ENCODE measurements around the gene SOX5. TPM values are rescaled to one million over a fixed set of nuclear protein-coding genes. Genes with fewer than 3 reads are reported as not detected.
A peak's percentile ranks its signal among the peaks of the same experiment; 100 is the strongest.
"Not testable (repeated sequence)": the region's sequence is repeated elsewhere in the genome, so short reads cannot be mapped to it uniquely, and the experiment has no call there.

The SOX5 gene
- total RNA-seq, 8 experiments from 2014 or later = 2.3 to 23.5 (median 11.1) TPM

DNA sequence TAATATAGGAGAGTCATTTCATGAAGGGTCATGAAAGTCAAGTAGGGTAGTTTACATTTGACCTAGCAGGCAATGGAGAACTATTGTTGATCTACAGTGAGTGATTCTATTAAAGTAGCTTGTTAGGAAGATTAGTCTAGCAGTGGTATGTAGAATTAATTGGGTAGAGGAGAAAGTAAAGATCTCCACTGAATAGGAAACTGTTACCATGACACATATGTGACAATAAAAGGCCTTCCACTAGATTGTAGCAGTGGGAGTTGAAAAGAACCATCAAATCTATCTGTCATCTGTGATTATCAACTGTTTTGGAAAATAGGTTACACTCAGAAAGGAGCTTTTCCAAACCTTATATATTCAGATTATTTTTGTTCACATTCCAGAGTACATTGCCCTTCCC is 92.3 kb downstream of the SOX5 start:
- H3K4me1 ChIP-seq (replicated peaks in 1 of 2) = no peaks in the 10 kb centered on the region
- H3K27ac ChIP-seq = no peak overlapping the region
- no peak overlapping the region for H3K4me3 ChIP-seq
- in situ Hi-C loops (cut with MboI; ENCODE audit: low pct_unique_long_range_greater_than_20kb in 2 of 9, low sequenced_read_pairs in 9 of 9, unreplicated experiment in 9 of 9) = no loop called here
- ATAC-seq (replicated peaks in 6 of 8) = peak in 3 of 8 experiments; percentile 44 to 97 (median 66)

DNA sequence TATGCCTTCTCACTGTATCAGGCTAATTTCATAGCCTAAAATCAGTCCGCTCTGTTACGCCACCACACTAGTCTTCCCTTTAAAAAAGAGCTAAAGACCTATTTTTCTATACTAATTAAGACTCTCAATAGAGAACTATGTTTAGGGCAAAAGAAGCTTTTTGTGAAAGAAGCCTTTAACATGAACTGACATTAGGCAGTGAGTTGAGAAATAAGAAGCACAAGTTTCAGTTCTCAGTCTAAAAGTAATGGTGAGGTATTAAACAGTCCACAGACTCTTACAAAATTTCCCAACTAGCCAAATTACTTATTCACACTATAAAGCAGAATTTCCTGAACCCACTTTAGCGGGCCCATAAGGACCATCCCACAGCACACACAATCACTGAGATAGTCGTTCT is 93.7 kb downstream of the SOX5 start:
- in situ Hi-C loops (cut with MboI; ENCODE audit: low pct_unique_long_range_greater_than_20kb in 2 of 9, low sequenced_read_pairs in 9 of 9, unreplicated experiment in 9 of 9) = no loop called here
- 40 to 100% (median 75%) methylated on average over 1 to 4 of the region's 4 CpGs; no CpG with 5 or more reads in 1 of the 10 experiments for WGBS, 10 experiments
- Histone ChIP-seq H3K4me3 (no peak overlapping the region), H3K27ac (no peak overlapping the region), H3K4me1 (replicated peaks in 1 of 2) (no peaks in the 10 kb centered on the region)
- no peak for ATAC-seq (replicated peaks in 6 of 8)

DNA sequence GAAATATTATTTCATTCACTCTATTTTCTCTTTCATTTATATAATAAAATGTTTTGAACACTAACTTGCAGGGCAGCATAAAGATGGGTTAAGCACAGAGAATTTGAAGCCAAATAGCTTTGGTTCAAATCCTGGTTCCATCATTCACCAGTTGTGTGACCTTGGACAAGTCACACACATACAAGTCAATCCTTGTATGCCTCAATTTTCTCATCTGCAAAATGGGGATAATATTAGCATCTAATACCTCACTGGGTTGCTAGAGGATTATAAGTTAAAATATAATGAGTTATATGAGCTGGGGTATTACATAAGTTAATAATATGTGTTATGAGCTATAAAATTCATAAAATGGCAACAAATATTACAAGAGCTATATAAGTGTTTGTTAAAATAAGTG is 94.9 kb downstream of the SOX5 start:
- in situ Hi-C loops (cut with MboI; ENCODE audit: low pct_unique_long_range_greater_than_20kb in 2 of 9, low sequenced_read_pairs in 9 of 9, unreplicated experiment in 9 of 9) = no loop called here
- no peak for ATAC-seq (replicated peaks in 6 of 8)
- Histone ChIP-seq H3K4me3 (no peak overlapping the region), H3K4me1 (replicated peaks in 1 of 2) (no peaks in the 10 kb centered on the region), H3K27ac (no peak overlapping the region)

DNA sequence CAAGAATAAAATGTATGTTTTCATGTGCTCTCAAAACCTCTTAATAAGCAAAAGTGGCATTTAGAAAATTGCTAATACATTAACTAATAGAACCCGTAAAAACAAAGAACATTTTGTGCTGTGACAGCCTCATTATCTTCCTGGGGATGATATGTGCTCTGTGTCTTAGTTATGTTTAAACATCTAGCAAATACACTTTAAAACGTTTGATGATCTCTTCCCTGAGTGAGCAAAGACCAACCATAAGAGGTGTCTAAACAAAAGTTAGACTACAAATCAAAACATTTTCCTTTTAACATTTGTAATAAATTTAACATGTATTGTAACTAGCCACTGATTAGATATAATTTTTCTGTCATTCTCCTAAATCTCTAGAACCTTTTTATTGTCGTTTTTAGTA is 95.8 kb downstream of the SOX5 start:
- ATAC-seq (replicated peaks in 6 of 8) = no peak
- WGBS, 10 experiments = 4 to 65% (median 46%) methylated on average over 1 to 3 of the region's 3 CpGs; no CpG with 5 or more reads in 1 of the 10 experiments
- H3K4me3 ChIP-seq = no peak overlapping the region
- in situ Hi-C loops (cut with MboI; ENCODE audit: low pct_unique_long_range_greater_than_20kb in 2 of 9, low sequenced_read_pairs in 9 of 9, unreplicated experiment in 9 of 9) = no loop called here
- no peaks in the 10 kb centered on the region for H3K4me1 ChIP-seq (replicated peaks in 1 of 2)
- H3K27ac ChIP-seq = no peak overlapping the region

DNA sequence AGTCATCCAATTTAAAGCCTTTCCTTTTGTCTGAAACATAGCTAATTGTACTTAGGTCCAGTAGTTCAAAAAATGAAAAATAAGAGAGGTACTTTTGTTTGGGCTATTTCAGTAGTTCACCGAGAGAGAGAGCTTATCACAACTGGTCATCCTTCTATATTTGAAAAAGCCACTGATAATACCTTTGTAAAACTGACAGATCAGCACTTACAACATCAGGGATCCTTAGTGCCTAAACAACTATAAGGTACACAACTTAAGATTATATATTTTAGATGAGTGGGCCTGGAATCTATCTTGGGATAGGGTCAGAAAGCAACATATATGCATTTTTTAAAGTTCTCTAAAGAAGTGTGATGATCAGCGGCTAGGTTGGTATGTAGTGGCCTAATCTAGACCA is 97.9 kb downstream of the SOX5 start:
- no peaks in the 10 kb centered on the region for H3K4me1 ChIP-seq (replicated peaks in 1 of 2)
- H3K4me3 ChIP-seq = no peak overlapping the region
- ATAC-seq (replicated peaks in 6 of 8) = no peak
- in situ Hi-C loops (cut with MboI; ENCODE audit: low pct_unique_long_range_greater_than_20kb in 2 of 9, low sequenced_read_pairs in 9 of 9, unreplicated experiment in 9 of 9) = no loop called here
- 56 to 100% (median 100%) methylated on average over 1 to 2 of the region's 2 CpGs; no CpG with 5 or more reads in 3 of the 10 experiments for WGBS, 10 experiments
- H3K27ac ChIP-seq = no peak overlapping the region

DNA sequence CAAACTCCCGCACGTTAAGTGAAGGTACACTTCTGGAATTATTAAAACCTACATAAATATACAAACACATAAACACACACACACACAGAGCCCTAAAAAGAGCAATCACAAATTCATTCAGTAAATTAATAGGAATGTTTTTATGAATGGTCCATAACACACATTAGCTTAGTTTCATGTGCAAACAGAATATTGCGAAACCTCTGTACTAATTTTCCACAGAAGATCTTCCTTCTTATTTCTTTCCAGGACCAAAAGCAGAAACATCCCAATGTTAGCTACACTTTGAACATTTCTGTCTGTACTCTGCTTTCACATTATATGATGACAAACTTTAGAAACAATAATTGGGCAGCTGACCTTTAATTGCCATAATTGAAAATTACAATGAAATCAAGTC is 101.6 kb downstream of the SOX5 start:
- in situ Hi-C loops (cut with MboI; ENCODE audit: low pct_unique_long_range_greater_than_20kb in 2 of 9, low sequenced_read_pairs in 9 of 9, unreplicated experiment in 9 of 9) = no loop called here
- H3K4me1 ChIP-seq (replicated peaks in 1 of 2) = no peaks in the 10 kb centered on the region
- no peak overlapping the region for H3K27ac ChIP-seq
- 11 to 100% (median 93%) methylated on average over 1 to 3 of the region's 3 CpGs; no CpG with 5 or more reads in 1 of the 10 experiments for WGBS, 10 experiments
- ATAC-seq (replicated peaks in 6 of 8) = no peak
- H3K4me3 ChIP-seq = no peak overlapping the region

DNA sequence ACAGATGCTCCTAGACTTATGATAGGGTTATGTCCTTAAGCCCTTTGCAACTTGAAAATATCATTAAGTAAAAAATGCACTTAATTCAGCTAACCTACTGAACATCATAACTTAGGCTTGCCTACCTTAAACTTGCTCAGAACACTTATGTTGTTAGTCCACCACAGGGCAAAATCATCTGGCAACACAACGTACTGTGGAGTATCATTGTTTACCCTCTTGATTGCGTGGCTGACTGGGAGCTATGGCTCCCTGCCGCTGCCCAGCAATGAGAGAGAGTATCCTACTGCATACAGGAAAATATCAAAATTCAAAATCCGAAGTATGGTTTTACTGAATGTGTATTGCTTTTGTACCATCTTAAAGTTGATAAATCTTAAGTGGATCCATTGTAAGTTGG is 105.5 kb downstream of the SOX5 start:
- no peak overlapping the region for H3K27ac ChIP-seq
- in situ Hi-C loops (cut with MboI; ENCODE audit: low pct_unique_long_range_greater_than_20kb in 2 of 9, low sequenced_read_pairs in 9 of 9, unreplicated experiment in 9 of 9) = no loop called here
- no peaks in the 10 kb centered on the region for H3K4me1 ChIP-seq (replicated peaks in 1 of 2)
- no peak for ATAC-seq (replicated peaks in 6 of 8)
- 33 to 100% (median 81%) methylated on average over 1 to 4 of the region's 4 CpGs; no CpG with 5 or more reads in 2 of the 10 experiments for WGBS, 10 experiments
- no peak overlapping the region for H3K4me3 ChIP-seq

DNA sequence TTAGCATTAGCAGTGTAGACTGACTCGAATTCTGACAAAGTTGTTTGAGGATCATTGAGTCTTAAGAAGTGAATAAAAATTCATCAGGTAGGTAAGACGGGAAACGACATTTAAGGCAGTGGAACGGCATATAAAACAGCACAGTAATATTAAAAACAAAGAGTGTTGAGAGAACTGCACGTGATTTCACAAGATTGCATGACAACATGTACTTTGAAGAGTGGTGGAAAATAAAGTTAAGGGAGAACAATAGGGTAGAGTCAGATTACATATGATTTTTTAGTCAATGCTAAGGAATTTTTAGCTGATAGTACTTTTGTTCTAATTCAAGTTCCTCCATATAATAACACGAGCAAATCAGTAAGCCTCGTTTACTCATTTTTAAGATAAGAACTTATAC is 115.4 kb downstream of the SOX5 start:
- H3K4me3 ChIP-seq = no peak overlapping the region
- no peak for ATAC-seq (replicated peaks in 6 of 8)
- 38 to 96% (median 85%) methylated on average over 3 to 7 of the region's 7 CpGs for whole genome bisulfite sequencing, 10 experiments
- in situ Hi-C loops (cut with MboI; ENCODE audit: low pct_unique_long_range_greater_than_20kb in 2 of 9, low sequenced_read_pairs in 9 of 9, unreplicated experiment in 9 of 9) = no loop called here
- peaks cover 4 to 9% of the 10 kb centered on the region in 2 donors for H3K4me1 ChIP-seq (replicated peaks in 1 of 2)
- H3K27ac ChIP-seq = no peak overlapping the region

DNA sequence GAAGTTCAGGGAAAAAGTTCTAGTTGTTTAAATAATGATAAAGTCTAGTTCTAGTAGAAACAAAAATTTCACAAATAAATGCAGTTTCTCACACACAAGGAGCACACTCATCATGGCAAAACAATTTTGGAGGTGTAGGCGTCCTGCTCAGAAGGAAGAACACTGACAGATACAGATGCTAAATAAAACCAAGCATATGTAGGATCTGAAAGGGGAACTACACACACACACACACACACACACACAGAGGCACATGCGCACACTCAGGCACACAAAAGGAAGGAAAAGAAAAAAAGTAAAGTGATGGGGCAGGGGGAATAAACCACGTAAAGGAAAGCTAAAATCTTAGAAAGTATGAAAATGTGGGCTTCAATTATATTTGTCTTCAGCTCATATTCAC is 117.7 kb downstream of the SOX5 start:
- no peak overlapping the region for H3K27ac ChIP-seq
- peaks cover 2 to 17% of the 10 kb centered on the region in 2 donors for H3K4me1 ChIP-seq (replicated peaks in 1 of 2)
- H3K4me3 ChIP-seq = no peak overlapping the region
- in situ Hi-C loops (cut with MboI; ENCODE audit: low pct_unique_long_range_greater_than_20kb in 2 of 9, low sequenced_read_pairs in 9 of 9, unreplicated experiment in 9 of 9) = no loop called here
- 6 to 100% (median 77%) methylated on average over 1 to 3 of the region's 3 CpGs; no CpG with 5 or more reads in 1 of the 10 experiments for WGBS, 10 experiments
- no peak for ATAC-seq (replicated peaks in 6 of 8)

DNA sequence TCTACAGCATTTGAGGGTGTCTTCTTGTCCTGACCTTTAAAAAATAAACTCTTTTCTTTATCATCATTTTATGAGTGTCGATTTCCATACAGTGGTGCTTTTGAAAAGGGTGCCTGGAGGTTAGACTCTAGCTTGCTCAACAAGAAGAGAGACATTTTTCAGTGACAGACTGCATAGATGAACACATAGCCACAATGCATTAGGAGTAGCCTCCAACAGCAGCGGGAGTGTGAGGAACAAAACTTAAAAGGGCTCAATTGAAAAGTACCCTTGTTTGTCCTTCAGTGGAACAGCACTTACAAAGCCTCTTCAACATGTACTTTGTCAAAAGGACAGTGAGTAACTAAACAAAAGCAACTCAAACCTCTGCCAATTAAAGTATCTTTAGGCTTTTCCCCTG is 119.3 kb downstream of the SOX5 start:
- ATAC-seq (replicated peaks in 6 of 8) = peak in 2 of 8 experiments; percentile 63 to 71
- in situ Hi-C loops (cut with MboI; ENCODE audit: low pct_unique_long_range_greater_than_20kb in 2 of 9, low sequenced_read_pairs in 9 of 9, unreplicated experiment in 9 of 9) = no loop called here
- Histone ChIP-seq H3K4me3 (no peak overlapping the region), H3K27ac (no peak overlapping the region), H3K4me1 (replicated peaks in 1 of 2) (peaks cover 0 to 17% of the 10 kb centered on the region in 2 donors)
- WGBS, 10 experiments = 0 to 62% (median 24%) methylated on average over 1 to 2 of the region's 2 CpGs

DNA sequence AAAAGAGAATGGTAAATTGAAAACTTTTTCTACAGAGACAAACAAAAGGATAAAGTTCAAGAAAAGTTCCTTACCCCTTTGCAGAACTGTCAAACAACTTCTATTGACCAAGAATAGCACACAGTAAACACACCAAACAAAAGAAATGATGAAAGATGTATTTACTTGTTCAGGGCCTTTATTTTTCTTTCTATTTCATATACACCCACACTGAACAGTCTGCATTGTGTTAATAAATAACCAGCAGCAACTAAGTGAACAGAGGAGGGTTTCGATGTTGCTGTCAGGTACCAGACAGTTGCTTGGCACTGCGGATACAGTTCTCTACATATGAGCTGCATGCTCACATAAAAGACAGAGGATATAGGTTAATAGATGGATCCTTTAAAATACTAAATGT is 122.1 kb downstream of the SOX5 start:
- peak in 1 of 8 experiments; percentile 79 for ATAC-seq (replicated peaks in 6 of 8)
- no peak overlapping the region for H3K27ac ChIP-seq
- in situ Hi-C loops (cut with MboI; ENCODE audit: low pct_unique_long_range_greater_than_20kb in 2 of 9, low sequenced_read_pairs in 9 of 9, unreplicated experiment in 9 of 9) = no loop called here
- WGBS, 10 experiments = 43 to 92% (median 70%) methylated on average over 1 to 2 of the region's 2 CpGs; no CpG with 5 or more reads in 6 of the 10 experiments
- no peak overlapping the region for H3K4me3 ChIP-seq
- H3K4me1 ChIP-seq (replicated peaks in 1 of 2) = peaks cover 0 to 17% of the 10 kb centered on the region in 2 donors

DNA sequence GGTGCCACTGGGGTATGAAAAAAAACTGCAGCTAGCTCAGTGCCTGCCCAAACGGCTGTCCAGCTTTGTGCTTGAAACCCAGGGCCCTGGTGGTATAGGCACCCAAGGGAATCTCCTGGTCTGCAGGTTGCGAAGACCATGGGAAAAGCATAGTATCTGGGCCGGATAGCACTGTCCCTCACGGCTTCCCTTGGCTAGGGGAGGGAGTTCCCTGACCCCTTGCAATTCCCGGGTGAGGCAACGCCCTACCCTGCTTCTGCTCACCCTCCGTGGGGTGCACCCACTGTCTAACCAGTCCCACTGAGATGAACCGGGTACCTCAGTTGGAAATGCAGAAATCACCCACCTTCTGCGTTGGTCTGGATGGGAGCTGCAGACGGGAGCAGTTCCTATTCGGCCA is 124.3 kb downstream of the SOX5 start:
- WGBS, 10 experiments = 20 to 100% (median 93%) methylated on average over 2 to 4 of the region's 11 CpGs; no CpG with 5 or more reads in 6 of the 10 experiments
- H3K4me1 ChIP-seq (replicated peaks in 1 of 2) = peaks cover 0 to 11% of the 10 kb centered on the region in 2 donors
- ATAC-seq (replicated peaks in 6 of 8); in situ Hi-C loops (cut with MboI; ENCODE audit: low pct_unique_long_range_greater_than_20kb in 2 of 9, low sequenced_read_pairs in 9 of 9, unreplicated experiment in 9 of 9); H3K27ac ChIP-seq; H3K4me3 ChIP-seq: not testable (repeated sequence)

DNA sequence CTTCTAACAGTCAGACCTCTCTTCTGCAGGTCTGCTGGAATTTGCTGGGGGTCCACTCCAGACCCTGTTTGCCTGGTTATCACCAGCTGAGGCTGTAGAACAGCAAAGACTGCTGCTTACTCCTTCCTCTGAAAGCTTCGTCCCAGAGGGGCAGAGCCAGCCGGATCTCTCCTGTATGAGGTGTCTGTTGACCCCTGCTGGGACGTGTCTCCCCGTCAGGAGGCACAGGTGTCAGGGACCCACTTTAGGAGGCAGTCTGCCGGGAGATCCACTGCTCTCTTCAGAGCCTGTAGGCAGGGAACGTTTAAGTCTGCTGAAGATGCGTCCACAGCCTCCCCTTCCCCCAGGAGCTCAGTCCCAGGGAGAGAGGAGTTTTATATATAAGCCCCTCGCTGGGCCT is 125.1 kb downstream of the SOX5 start:
- H3K27ac ChIP-seq = no peak overlapping the region
- WGBS, 10 experiments = 47 to 92% (median 67%) methylated on average over 2 to 7 of the region's 8 CpGs; no CpG with 5 or more reads in 6 of the 10 experiments
- H3K4me1 ChIP-seq (replicated peaks in 1 of 2) = peaks cover 0 to 8% of the 10 kb centered on the region in 2 donors
- no peak for ATAC-seq (replicated peaks in 6 of 8)
- no peak overlapping the region for H3K4me3 ChIP-seq
- in situ Hi-C loops (cut with MboI; ENCODE audit: low pct_unique_long_range_greater_than_20kb in 2 of 9, low sequenced_read_pairs in 9 of 9, unreplicated experiment in 9 of 9) = no loop called here

DNA sequence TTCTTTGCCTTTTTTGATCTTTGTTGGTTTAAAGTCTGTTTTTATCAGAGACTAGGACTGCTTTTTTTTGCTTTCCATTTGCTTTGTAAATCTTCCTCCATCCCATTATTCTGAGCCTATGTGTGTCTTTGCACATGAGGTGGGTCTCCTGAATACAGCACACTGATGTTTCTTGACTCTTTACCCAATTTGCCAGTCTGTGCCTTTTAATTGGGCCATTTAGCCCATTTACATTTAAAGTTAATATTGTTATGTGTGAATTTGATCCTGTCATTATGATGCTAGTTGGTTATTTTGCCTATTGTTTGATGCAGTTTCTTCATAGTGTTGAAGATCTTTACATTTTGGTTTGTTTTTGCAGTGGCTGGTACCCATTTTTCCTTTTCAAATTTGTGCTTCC is 126.6 kb downstream of the SOX5 start:
- ATAC-seq (replicated peaks in 6 of 8) = not testable (repeated sequence)

More for the DNA sequence above, 126.6 kb downstream of the SOX5 start:
- H3K27ac ChIP-seq; in situ Hi-C loops (cut with MboI; ENCODE audit: low pct_unique_long_range_greater_than_20kb in 2 of 9, low sequenced_read_pairs in 9 of 9, unreplicated experiment in 9 of 9); H3K4me1 ChIP-seq (replicated peaks in 1 of 2); H3K4me3 ChIP-seq: not testable (repeated sequence)
